ENCODE measurements around the gene UNC45B. TPM values are rescaled to one million over a fixed set of nuclear protein-coding genes. Genes with fewer than 3 reads are reported as not detected.

UNC45B gene, protein sequence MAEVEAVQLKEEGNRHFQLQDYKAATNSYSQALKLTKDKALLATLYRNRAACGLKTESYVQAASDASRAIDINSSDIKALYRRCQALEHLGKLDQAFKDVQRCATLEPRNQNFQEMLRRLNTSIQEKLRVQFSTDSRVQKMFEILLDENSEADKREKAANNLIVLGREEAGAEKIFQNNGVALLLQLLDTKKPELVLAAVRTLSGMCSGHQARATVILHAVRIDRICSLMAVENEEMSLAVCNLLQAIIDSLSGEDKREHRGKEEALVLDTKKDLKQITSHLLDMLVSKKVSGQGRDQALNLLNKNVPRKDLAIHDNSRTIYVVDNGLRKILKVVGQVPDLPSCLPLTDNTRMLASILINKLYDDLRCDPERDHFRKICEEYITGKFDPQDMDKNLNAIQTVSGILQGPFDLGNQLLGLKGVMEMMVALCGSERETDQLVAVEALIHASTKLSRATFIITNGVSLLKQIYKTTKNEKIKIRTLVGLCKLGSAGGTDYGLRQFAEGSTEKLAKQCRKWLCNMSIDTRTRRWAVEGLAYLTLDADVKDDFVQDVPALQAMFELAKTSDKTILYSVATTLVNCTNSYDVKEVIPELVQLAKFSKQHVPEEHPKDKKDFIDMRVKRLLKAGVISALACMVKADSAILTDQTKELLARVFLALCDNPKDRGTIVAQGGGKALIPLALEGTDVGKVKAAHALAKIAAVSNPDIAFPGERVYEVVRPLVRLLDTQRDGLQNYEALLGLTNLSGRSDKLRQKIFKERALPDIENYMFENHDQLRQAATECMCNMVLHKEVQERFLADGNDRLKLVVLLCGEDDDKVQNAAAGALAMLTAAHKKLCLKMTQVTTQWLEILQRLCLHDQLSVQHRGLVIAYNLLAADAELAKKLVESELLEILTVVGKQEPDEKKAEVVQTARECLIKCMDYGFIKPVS
- not detected in 2 replicates for total RNA-seq

DNA sequence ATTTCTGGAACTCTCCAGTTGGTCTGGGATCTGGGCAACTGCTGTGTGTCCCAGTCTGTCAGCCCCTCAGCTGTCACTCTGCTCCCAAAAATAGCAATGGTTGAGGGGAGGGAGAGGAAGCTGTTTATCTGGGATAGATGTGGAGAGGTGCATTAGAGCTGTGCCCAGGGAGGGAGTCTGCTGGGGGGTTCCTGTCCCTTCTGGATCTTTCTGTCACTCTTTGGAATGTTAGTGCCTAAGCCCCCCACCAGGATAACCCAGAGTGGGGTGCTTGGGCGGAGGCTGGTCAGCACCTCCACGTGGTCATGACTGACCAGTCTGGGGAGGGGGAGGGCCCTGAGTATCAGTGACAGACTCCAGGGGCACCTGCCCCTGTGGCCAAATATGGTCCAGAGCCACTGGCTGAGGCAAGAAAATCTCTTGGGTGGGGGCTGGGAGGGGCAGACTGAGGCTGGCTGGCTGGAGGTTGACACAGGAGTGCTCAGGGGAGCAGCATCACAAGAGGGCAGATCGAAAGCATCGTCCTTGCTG, at the start of gene UNC45B:
UNC45B (plus strand) TSS at position 443 of the 531 bp plus-strand sequence. CDS start 447 bp downstream, outside the sequence.

DNA sequence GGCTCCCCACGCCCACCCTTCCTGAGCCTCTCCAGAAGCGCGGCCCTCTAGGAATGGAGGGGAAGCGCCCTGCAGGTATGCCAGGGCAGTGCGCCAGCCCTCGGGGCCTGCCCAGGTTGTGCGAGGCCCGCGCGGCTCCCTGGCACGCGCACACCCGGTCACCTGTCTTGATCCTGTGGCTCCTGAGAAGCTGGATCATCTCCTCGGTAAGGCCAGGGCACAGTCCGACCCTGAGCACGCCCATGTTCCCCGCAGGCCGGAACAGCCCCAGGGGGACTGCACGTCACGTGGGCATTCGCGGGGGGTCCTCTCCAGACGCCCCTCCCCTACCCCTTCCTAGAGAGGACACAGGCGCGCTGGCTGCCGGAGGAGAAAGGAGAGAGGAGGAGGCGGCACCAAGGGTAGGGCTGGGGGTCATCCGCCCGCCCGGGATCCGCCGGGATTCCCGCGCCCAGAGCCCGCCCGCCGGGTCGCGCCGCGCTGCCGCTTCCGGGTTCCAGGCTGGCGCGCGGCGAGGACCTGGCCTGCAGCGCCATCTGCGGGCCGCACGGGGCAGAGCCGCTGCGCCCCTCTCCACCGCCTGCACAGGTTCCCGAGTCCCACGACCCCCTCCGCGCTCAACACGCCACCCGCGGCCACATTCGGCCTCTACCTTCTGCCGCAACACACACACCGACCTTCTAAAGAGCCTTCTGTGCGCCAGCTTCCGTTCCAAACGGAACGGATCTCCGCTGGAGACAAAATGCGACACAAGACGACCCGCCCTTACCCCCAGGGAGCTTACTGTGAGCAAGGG, 28.0 kb upstream of the UNC45B start, which contains the start of gene RAD51D:
RAD51D (minus strand) TSS at position 491 of the 796 bp plus-strand sequence; CDS start at position 244, 247 bp downstream.

DNA sequence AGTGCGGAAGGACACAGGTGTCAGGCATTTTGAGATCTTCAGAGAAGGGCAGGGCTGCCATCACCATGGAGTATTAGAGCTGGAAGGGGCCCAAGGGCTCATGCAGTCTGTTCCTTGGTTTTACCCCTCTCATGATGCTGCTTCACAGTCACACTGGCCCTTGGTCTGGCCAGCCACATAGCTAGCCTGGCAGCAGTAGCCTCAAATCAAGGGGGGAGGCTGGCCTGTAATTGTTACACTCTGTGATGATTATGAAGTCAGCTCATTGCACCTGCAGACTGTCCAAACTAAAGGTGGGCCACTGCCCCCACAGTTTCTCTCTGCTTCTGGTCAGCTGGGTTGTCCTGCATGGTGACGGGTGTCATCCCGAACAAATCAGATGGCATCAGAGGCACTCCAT, 26.3 kb upstream of the UNC45B start, which contains the start of gene FNDC8:
FNDC8 (plus strand) TSS at position 301 of the 400 bp plus-strand sequence; CDS start at position 380, 79 bp downstream.

DNA sequence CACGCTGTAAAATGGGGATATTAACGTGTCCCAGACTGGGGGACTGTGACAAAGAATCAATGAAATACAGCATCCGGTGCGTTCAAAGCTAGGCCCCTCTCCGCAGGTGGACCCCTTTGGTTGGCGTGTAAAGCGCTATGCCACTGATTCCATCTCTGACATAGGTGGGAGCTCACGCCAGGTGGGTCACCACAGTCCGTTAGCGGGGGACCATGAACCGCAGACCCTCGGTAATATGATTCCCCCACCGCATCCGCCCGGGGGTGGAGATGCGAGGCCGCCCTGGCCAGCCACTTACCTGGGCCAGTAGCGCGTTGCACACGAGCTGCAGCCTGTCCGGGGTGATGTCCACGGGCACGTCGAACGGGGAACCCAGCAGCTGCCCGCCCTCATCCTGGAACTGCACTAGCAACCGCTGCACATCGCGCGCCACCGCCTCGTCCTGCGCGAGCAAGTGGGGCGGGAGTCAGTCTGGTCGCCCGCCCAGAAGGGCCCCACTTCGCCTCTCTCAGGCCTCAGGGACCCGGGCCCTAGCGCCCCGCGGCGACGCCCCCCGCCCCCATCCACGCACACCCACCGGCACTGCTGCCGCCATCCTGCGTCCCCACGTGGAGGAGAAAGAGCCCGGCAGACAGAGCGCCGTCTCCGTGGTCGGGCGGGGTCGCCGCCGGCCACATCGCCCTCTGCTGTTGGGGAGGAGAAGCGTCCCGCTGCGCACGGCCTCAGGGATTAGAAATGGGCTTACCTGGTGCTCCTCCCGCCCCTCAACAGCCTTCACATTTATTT, 5.7 kb upstream of the UNC45B start, which contains the start of gene NLE1:
NLE1 (minus strand) TSS at position 623 of the 786 bp plus-strand sequence; CDS start at position 595, 28 bp downstream.

DNA sequence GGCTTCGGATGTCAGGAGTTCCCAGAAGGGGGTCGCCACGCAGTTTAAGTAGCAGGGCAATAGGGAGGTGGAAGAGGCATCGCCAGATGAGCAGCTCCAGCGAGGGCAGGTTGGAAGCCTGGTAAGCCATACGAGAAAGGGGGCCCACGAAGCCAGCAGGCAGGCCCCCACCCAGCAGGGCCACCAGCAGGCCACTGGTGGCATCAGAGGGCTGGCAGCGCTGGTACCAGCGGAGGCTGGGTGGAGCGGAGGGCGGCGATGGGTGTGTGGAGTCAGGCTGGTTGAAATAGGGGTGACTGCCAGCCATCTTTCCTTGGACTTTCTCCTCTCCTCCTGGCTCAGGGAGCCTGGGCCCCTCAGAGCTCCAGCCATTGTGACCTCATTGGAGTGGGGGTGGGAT, 46.4 kb downstream of the UNC45B start, which contains the start of gene SLC35G3:
SLC35G3 (minus strand) TSS at position 393 of the 400 bp plus-strand sequence; CDS start at position 307, 86 bp downstream.

Other genes with a start within 250 kb of the UNC45B start
- 1.8 and 2.6 TPM in 2 replicates for gene CCT6B, start 186.4 kb upstream of the UNC45B start, total RNA-seq
- gene ZNF830, start 186.3 kb upstream of the UNC45B start, total RNA-seq = 12.8 and 13.4 TPM in 2 replicates
- 34.6 and 36.7 TPM in 2 replicates for gene LIG3, start 167.3 kb upstream of the UNC45B start, total RNA-seq
- 9.5 and 10.0 TPM in 2 replicates for gene RFFL, start 84.1 kb upstream of the UNC45B start, total RNA-seq
- gene RAD51D, start 28.0 kb upstream of the UNC45B start, total RNA-seq = 7.8 and 8.9 TPM in 2 replicates
- 0.12 TPM in 1 of 2 replicates, not detected in the other for gene FNDC8, start 26.2 kb upstream of the UNC45B start, total RNA-seq
- gene NLE1, start 5.5 kb upstream of the UNC45B start, total RNA-seq = 9.4 and 10.8 TPM in 2 replicates
- not detected in 2 replicates for gene SLC35G3, start 46.6 kb downstream of the UNC45B start, total RNA-seq
- 54.4 and 72.5 TPM in 2 replicates for gene SLFN5, start 95.3 kb downstream of the UNC45B start, total RNA-seq
- 73.2 and 91.4 TPM in 2 replicates for gene SLFN11, start 225.8 kb downstream of the UNC45B start, total RNA-seq

Measured in aortic smooth muscle cell (primary cell).